ENCODE data around the gene TAPBP. TPM values are rescaled to one million over a fixed set of nuclear protein-coding genes. Genes with fewer than 3 reads are reported as not detected.
"Not testable (repeated sequence)": the region's sequence is repeated elsewhere in the genome, so short reads cannot be mapped to it uniquely, and the experiment has no call there.

Gene TAPBP
- total RNA-seq, 4 donors from 2014 or later: 73.4 to 324 (median 204) TPM

GRCh38 chr6:33288921-33289783, 24.7 kb downstream of the TAPBP start, which contains the start of the genes PFDN6 and WDR46:
Gene PFDN6, plus strand, starts transcription at chr6:33289601. Its CDS starts 256 bp downstream, at chr6:33289857.
Gene WDR46, minus strand, starts transcription at chr6:33289239. Its CDS starts 69 bp downstream, at chr6:33289170.
- no peaks in the 10 kb centered on the region for H3K27me3 ChIP-seq
- peak; percentile 82 to 93 (median 82) for DNase-seq
- H3K4me1 ChIP-seq: peaks cover 5 to 20% (median 11%) of the 10 kb centered on the region in 4 donors
- peak within 1 kb of the TSS; percentile 66 to 86 (median 70) for H3K4me3 ChIP-seq
- peak within 1 kb of the TSS; percentile 60 to 80 (median 69) for H3K27ac ChIP-seq
- TF ChIP-seq CTCF (IDR thresholded peaks at IDR 0.05) (no peak), POLR2A (IDR thresholded peaks at IDR 0.05) (peak in 1 of 2 donors; percentile 16)
- H3K36me3 ChIP-seq: peaks cover 0 to 62% (median 0%) of the 10 kb centered on the region in 3 donors
- H3K9me3 ChIP-seq: no peaks in the 10 kb centered on the region

GRCh38 chr6:33288141-33288920, 25.5 kb downstream of the TAPBP start:
- peak overlapping the region; percentile 66 to 86 (median 70) for H3K4me3 ChIP-seq
- no peaks in the 10 kb centered on the region for H3K27me3 ChIP-seq
- H3K4me1 ChIP-seq: peaks cover 5 to 20% (median 11%) of the 10 kb centered on the region in 4 donors
- DNase-seq: no peak
- H3K27ac ChIP-seq: peak overlapping the region in 3 of 4 donors; percentile 60 to 80 (median 71)
- no peak for TF ChIP-seq POLR2A (IDR thresholded peaks at IDR 0.05)
- TF ChIP-seq CTCF (IDR thresholded peaks at IDR 0.05): no peak
- H3K9me3 ChIP-seq: no peaks in the 10 kb centered on the region
- peaks cover 0 to 60% (median 0%) of the 10 kb centered on the region in 3 donors for H3K36me3 ChIP-seq

GRCh38 chr6:33286946-33287914, 26.6 kb downstream of the TAPBP start:
- Histone ChIP-seq H3K27me3 (no peaks in the 10 kb centered on the region), H3K9me3 (no peaks in the 10 kb centered on the region), H3K4me1 (peaks cover 5 to 20% (median 11%) of the 10 kb centered on the region in 4 donors), H3K36me3 (peaks cover 0 to 50% (median 0%) of the 10 kb centered on the region in 3 donors), H3K27ac (no peak overlapping the region), H3K4me3 (no peak overlapping the region)
- TF ChIP-seq CTCF (IDR thresholded peaks at IDR 0.05) (no peak), POLR2A (IDR thresholded peaks at IDR 0.05) (no peak)
- DNase-seq: no peak

GRCh38 chr6:33285214-33285613, 28.7 kb downstream of the TAPBP start:
- not testable (repeated sequence) for H3K9me3 ChIP-seq, H3K4me3 ChIP-seq, H3K27me3 ChIP-seq, DNase-seq, H3K27ac ChIP-seq
- Histone ChIP-seq H3K36me3 (peaks cover 0 to 45% (median 0%) of the 10 kb centered on the region in 3 donors), H3K4me1 (peaks cover 2 to 14% (median 9%) of the 10 kb centered on the region in 4 donors)

GRCh38 chr6:33280539-33280938, 33.3 kb downstream of the TAPBP start:
- Histone ChIP-seq H3K27ac (no peak overlapping the region), H3K27me3 (no peaks in the 10 kb centered on the region), H3K36me3 (peaks cover 0 to 42% (median 0%) of the 10 kb centered on the region in 3 donors), H3K9me3 (no peaks in the 10 kb centered on the region), H3K4me1 (peaks cover 0 to 25% (median 10%) of the 10 kb centered on the region in 4 donors), H3K4me3 (no peak overlapping the region)
- no peak for DNase-seq
- no peak for TF ChIP-seq POLR2A (IDR thresholded peaks at IDR 0.05)
- TF ChIP-seq CTCF (IDR thresholded peaks at IDR 0.05): no peak

Data from Peyer's patch (tissue), 4 donors.